NOMO-1 treated with dmso at 0.1 percent for 144 hours (cell line): ENCODE results near the gene MAGI1.
A peak's percentile ranks its signal among the peaks of the same experiment; 100 is the strongest.

ENCODE experiments used
- DNase-seq: peaks from one replicate; lab custom pipeline; 2025; ENCODE audit not compliant: unreplicated experiment; lab: John Stamatoyannopoulos, UW

The MAGI1 gene

GRCh38 chr3:65948841-65949573 is 89.7 kb downstream of the MAGI1 start:
- DNase-seq, result no peak

DNA sequence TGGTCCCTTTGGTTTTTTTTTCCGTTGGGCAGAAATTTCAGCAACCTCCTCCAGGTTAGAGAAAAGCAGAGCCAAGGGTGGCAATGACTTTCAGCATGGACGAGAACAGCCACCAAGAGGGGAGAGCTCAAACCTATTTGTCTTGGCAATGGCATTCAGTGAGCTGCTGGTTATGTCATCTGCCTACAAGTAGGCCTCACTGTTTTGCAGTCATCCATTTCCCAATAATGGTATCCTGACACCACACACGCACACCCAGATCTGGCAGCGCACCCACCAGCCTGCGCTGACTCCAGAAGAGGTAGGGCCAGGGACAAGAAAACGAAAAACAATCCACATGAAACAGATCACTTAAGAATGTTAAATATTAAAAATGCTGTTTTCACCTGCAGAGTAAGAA is 92.3 kb downstream of the MAGI1 start:
- no peak for DNase-seq

DNA sequence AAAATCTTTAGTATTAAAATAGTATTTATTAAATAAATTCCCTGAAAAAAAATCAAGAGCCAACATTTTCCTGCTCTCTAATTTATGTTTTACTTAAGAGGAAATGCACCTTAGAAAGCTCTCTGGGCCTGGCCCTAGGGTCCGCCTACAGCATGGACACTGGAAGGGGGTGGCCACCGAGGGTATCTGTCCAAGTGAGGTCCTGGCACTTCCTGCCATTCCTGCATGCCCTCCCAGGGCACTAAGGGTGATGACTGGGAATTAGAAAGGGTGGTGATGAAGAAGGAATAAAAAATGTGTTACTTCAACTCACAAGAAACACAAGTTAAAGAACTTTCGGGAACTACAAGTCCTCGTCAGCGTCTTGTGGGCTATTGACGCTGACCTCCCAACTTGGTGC is 92.8 kb downstream of the MAGI1 start:
- DNase-seq, result no peak

- DNase-seq, result no peak
Observed at GRCh38 chr3:65945480-65945879, 93.2 kb downstream of the MAGI1 start.

GRCh38 chr3:65944252-65944651 is 94.5 kb downstream of the MAGI1 start:
- DNase-seq, result no peak

- no peak for DNase-seq
Observed at GRCh38 chr3:65939801-65940246, 98.9 kb downstream of the MAGI1 start.

- DNase-seq, result no peak
Observed at GRCh38 chr3:65939184-65939583, 99.5 kb downstream of the MAGI1 start.

GRCh38 chr3:65938676-65939075 is 100.0 kb downstream of the MAGI1 start:
- no peak for DNase-seq

DNA sequence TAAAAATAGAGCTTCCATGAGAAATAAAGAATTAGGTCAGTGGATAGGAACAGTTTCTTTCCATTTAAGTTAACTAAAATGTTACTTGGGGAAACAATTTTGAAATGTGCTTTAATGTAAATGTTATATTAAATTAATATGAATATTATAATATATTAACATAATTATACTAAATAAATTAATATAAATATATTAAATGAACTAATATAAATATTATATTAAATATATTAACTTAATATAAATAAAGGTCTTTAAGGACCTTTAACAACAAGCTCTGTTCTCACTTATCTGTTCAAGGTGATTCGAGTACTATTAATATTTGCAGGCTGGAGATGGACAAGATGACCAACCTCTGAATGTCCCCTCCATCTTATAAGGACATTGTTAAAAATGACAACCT is 100.6 kb downstream of the MAGI1 start:
- no peak for DNase-seq

DNA sequence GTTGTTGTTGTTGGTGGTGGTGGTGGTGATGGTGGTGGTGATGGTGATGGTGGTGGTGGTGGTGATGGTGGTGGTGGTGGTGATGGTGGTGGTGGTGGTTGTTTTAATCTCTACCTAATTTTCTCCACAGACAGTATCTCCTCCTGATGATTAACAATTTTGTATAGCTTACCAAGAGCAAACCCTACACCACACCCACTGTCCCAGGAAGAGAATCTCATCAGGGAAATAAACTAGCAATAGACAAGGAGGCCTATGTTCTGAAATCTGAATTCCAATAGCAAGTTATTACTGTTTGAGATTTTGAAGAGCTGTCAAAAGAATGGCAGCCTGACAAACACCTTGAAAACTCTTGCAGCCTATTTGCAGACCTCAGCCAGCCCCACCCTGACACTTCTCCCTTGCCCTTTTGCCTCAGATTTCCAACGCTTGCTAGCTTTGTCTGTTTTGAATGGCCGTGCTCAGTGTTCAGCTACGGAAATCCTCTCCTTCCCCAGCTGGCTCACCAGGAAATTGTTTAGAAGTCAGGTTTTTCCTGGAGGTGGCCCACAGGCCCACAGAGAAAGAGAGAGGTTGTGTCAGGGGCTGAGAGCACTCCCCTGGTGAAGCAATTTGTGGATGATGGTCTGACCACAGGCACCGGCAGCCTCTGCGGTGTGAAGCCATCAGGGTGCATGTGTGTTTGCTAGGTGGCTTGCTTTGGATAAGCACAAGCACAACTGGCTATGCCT is 101.6 kb downstream of the MAGI1 start:
- DNase-seq, result peak; percentile 32

DNA sequence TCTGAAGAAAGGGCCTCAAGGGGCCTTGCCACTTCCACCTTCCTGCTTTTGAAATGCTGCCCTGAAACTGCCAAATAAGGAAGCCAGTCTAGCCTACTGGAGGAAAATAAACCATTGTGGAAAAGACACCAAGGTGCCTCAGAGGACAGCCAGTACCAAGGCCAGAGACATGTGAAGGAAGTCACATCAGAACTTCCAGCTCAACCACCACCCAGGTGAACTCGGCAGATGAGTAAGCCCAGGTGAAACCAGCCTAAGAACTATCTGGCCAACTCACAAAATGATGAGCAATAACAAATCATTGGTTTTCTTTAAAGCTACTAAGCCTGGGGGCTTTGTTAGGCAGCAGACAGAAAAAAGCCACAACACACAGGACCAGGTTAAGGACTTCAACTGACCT is 103.0 kb downstream of the MAGI1 start:
- DNase-seq, result no peak

DNA sequence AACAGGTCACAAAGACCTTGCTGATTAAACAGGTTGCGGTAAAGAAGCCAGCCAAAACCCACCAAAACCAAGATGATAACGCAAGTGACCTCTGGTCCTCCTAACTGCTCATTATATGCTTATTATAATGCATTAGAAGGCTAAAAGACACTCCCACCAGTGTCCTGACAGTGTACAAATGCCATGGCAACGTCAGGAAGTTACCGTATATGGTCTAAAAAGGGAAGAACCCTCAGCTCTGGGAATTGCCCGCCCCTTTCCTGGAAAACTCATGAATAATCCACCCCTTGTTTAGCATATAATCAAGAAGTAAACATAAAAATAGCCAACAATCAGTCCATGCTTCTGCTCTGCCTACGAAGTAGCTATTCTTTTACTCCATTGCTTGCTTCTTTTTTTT is 108.1 kb downstream of the MAGI1 start:
- no peak for DNase-seq

GRCh38 chr3:65928110-65928509 is 110.6 kb downstream of the MAGI1 start:
- DNase-seq, result no peak

- no peak for DNase-seq
Observed at GRCh38 chr3:65927576-65927975, 111.1 kb downstream of the MAGI1 start.

DNA sequence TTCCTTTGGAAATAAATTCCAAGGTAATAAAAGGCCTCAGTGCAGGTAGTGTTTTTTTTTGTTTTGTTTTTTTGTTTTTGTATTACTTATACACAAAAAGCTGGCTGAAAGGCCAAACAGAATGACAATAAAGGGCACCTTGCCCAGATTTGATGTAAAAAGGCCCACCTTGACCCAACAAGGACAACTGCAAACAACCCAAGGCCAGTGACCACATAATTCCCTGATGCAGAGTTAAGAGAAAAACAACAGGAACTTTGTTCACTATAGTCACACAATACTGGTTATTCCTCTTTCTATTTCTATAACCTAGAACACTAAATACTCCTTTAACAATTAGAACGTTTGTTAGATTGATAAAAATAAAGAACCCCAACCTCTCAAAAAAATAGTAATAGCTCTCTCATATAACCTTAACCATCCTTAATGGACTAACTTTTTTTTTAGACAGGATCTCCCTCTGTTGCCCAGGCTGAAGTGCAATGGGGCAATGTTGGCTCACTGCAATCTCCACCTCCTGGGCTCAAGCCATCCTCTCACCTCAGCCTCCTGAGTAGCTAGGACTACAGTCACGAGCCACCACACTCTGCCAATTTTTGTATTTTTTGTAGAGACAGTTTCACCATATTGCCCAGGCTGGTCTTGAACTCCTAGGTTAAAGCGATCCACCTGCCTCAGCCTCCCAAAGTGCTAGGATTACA is 113.3 kb downstream of the MAGI1 start:
- no peak for DNase-seq

GRCh38 chr3:65924762-65925161 is 114.0 kb downstream of the MAGI1 start:
- no peak for DNase-seq

DNA sequence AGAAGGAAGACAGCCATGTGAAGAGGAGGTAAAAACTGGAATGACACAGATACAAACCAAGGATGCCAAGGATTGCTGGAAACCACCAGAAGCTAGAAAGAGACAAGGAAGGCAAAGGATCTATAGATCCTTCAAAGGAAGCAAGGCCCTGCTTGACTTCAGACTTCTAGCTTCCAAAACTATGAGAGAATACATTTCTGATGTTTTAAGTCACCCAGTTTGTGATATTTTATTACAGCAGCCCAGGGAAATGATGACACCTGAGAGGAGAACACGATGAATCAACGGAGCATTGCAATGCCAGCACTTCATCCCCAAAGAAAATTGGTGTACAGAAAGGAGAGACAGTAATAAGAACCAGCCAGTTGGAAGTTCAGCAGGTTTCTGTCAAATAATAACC is 116.3 kb downstream of the MAGI1 start:
- DNase-seq, result no peak

DNA sequence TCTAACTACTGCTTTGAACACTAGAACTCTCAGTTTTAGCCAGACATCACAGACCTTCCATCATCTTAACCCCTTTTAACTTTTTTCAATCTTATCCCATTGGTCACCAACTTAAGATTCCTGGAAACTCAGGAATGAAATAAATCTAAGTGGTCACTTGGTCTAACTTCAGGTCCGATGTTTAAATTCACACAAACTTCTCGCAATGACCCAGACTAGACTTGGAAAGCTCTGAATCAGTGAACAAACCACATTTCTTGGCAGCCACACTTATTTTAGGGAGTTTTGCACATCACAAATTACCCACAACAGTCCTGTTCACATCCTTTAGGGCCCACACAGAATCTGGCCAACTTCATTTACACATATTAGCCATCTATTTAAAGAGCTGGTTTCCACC is 118.9 kb downstream of the MAGI1 start:
- no peak for DNase-seq

GRCh38 chr3:65915477-65915876 is 123.2 kb downstream of the MAGI1 start:
- DNase-seq, result no peak

GRCh38 chr3:65914740-65915367 is 123.9 kb downstream of the MAGI1 start:
- no peak for DNase-seq

DNA sequence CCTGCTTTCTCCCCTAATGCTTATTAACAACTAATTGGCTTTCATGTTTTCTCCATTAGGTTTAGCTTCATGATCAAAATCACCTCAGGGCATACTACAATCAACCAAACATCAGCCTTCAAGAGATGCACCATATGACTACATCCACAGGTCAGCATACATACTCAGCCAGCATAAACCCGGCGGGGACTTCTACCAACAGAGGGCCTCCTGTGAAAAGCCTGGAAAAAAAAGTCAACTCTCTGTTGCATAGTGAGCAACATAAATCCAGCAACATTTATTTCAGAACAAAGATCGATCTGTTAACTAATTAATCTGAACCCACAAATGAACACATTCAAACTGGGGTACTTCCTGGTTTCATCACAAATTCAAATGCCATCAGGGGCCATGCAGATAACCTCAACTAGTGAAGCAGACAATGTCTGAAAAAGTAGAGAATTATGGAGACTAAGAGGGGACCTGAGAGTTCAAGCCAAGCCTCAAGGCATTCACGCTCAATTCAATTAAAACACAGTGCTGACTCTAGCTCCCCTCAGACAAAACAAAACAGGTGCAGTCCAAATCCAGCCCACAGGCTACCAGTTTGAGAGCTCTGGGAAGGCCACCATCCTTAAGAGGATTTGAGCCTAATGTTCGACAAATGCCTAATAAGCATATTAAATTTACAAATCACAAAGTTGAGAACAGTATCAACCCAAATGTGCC is 124.5 kb downstream of the MAGI1 start:
- DNase-seq, result no peak
